HEK293 (cell line): ENCODE results near the gene PPIL6.

ENCODE experiments used
- GLI4 ChIP-seq: fragments of 450-650 bp; formaldehyde crosslinking; IDR thresholded peaks from 2 replicates; pipeline ENCODE4 v1.5.1; 2016; ENCODE audit warnings: missing biosample characterization, missing genetic modification characterization
- KLF1 ChIP-seq: fragments of 450-650 bp; formaldehyde crosslinking; IDR thresholded peaks from 2 replicates; pipeline ENCODE4 v1.5.1; 2016; ENCODE audit warnings: missing biosample characterization, missing genetic modification characterization
- KLF16 ChIP-seq: fragments of 450-650 bp; formaldehyde crosslinking; IDR thresholded peaks from 2 replicates; pipeline ENCODE4 v1.5.1; 2017; ENCODE audit warnings: missing biosample characterization, missing genetic modification characterization
- KLF7 ChIP-seq: fragments of 450-650 bp; formaldehyde crosslinking; IDR thresholded peaks from 2 replicates; pipeline ENCODE4 v1.5.1; 2016; ENCODE audit warnings: missing biosample characterization, missing genetic modification characterization, borderline replicate concordance
- SCRT1 ChIP-seq: fragments of 450-650 bp; formaldehyde crosslinking; IDR thresholded peaks from 2 replicates; pipeline ENCODE4 v1.5.1; 2016; ENCODE audit warnings: missing biosample characterization, missing genetic modification characterization, borderline replicate concordance
- SP3 ChIP-seq: fragments of 450-650 bp; formaldehyde crosslinking; IDR thresholded peaks from 2 replicates; pipeline ENCODE4 v1.5.1; 2016; ENCODE audit warnings: missing biosample characterization, missing genetic modification characterization
- WT1 ChIP-seq: fragments of 450-650 bp; formaldehyde crosslinking; IDR thresholded peaks from 2 replicates; pipeline ENCODE4 v1.5.1; 2016; ENCODE audit warnings: missing biosample characterization, missing genetic modification characterization
- ZBTB48 ChIP-seq: fragments of 450-650 bp; formaldehyde crosslinking; IDR thresholded peaks from 2 replicates; pipeline ENCODE4 v1.5.1; 2016; ENCODE audit warnings: missing biosample characterization, missing genetic modification characterization
- ZFP69B ChIP-seq: fragments of 450-650 bp; formaldehyde crosslinking; IDR thresholded peaks from 2 replicates; pipeline ENCODE4 v1.5.1; 2016; ENCODE audit warnings: missing biosample characterization, missing genetic modification characterization
- ZNF114 ChIP-seq: fragments of 450-650 bp; formaldehyde crosslinking; IDR thresholded peaks from 2 replicates; pipeline ENCODE4 v1.5.0; 2017; ENCODE audit warnings: missing biosample characterization, missing genetic modification characterization
- ZNF140 ChIP-seq: fragments of 450-650 bp; formaldehyde crosslinking; IDR thresholded peaks from 2 replicates; pipeline ENCODE4 v1.5.1; 2016; ENCODE audit warnings: missing biosample characterization, missing genetic modification characterization
- ZNF184 ChIP-seq: fragments of 450-650 bp; IDR thresholded peaks from 2 replicates; pipeline ENCODE4 v1.5.1; 2018; ENCODE audit warnings: missing biosample characterization, mild to moderate bottlenecking, missing genetic modification characterization
- ZNF248 ChIP-seq: fragments of 450-650 bp; formaldehyde crosslinking; IDR thresholded peaks from 2 replicates; pipeline ENCODE4 v1.5.1; 2017; ENCODE audit warnings: missing biosample characterization, missing genetic modification characterization
- ZNF48 ChIP-seq: fragments of 450-650 bp; formaldehyde crosslinking; IDR thresholded peaks from 2 replicates; pipeline ENCODE4 v1.5.1; 2016; ENCODE audit warnings: missing biosample characterization, missing genetic modification characterization
- ZNF596 ChIP-seq: fragments of 450-650 bp; IDR thresholded peaks from 2 replicates; pipeline ENCODE4 v1.5.0; 2018; ENCODE audit warnings: missing biosample characterization, mild to moderate bottlenecking, missing genetic modification characterization, moderate library complexity
- ZNF677 ChIP-seq: fragments of 450-650 bp; IDR thresholded peaks from 2 replicates; pipeline ENCODE4 v1.5.0; 2018; ENCODE audit warnings: missing biosample characterization, mild to moderate bottlenecking, missing genetic modification characterization, moderate library complexity
- ZNF701 ChIP-seq: fragments of 450-650 bp; formaldehyde crosslinking; IDR thresholded peaks from 2 replicates; pipeline ENCODE4 v1.5.1; 2016; ENCODE audit warnings: missing biosample characterization, missing genetic modification characterization
- ZNF791 ChIP-seq: fragments of 450-650 bp; formaldehyde crosslinking; IDR thresholded peaks from 2 replicates; pipeline ENCODE4 v1.5.1; 2016; ENCODE audit warnings: missing biosample characterization, missing genetic modification characterization
- TF ChIP-seq, protein P1 (sequence below): fragments of 450-650 bp; formaldehyde crosslinking; IDR thresholded peaks from 2 replicates; pipeline ENCODE4 v1.5.1; 2016; ENCODE audit warnings: missing biosample characterization, missing genetic modification characterization
- TF ChIP-seq, protein P2 (sequence below): fragments of 450-650 bp; formaldehyde crosslinking; optimal IDR thresholded peaks from 2 replicates; pipeline ENCODE3; 2016; ENCODE audit warnings: missing biosample characterization, mild to moderate bottlenecking, missing genetic modification characterization
- TF ChIP-seq, protein P3 (sequence below): fragments of 450-650 bp; formaldehyde crosslinking; IDR thresholded peaks from 2 replicates; pipeline ENCODE4 v1.5.1; 2017; ENCODE audit warnings: missing biosample characterization, missing genetic modification characterization
- TF ChIP-seq, protein P4 (sequence below): fragments of 450-650 bp; formaldehyde crosslinking; IDR thresholded peaks from 2 replicates; pipeline ENCODE4 v1.5.1; 2016; ENCODE audit warnings: missing biosample characterization, missing genetic modification characterization, borderline replicate concordance
- TF ChIP-seq, protein P5 (sequence below): fragments of 450-650 bp; formaldehyde crosslinking; IDR thresholded peaks from 2 replicates; pipeline ENCODE4; 2016; ENCODE audit warnings: missing biosample characterization, missing genetic modification characterization
- TF ChIP-seq, protein P6 (sequence below): fragments of 450-650 bp; formaldehyde crosslinking; IDR thresholded peaks from 2 replicates; pipeline ENCODE4 v1.5.1; 2016; ENCODE audit warnings: missing biosample characterization, missing genetic modification characterization

Gene PPIL6

DNA sequence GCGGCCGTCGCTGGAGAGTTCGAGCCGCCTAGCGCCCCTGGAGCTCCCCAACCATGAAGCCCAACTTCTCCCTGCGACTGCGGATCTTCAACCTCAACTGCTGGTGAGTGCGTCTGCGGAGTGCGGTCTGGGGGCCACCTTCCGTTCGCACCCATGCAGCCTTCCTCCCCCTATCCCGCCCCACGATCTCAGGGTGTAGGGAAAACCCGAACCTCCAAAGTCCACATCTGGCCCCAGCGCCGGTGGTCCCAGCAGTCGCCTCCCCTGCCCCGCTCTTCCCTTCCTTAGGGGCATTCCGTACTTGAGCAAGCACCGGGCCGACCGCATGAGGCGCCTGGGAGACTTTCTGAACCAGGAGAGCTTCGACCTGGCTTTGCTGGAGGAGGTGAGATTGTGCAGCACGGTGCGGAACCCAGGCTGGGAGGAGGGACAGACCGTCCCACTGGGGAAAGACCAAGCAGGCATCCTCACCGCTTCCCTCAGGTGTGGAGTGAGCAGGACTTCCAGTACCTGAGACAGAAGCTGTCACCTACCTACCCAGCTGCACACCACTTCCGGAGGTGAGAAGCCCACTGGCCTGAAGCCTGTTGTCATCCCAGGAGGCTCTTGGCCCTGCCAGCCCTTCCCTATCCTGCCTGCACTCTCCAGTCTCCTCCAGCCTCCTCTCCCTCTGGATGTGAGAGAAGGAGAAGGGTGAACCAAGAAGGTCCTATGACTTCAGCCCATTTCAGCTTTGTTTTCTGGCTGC is 815 bp upstream of the PPIL6 start (continued):
- TF ChIP-seq, protein P1, sequence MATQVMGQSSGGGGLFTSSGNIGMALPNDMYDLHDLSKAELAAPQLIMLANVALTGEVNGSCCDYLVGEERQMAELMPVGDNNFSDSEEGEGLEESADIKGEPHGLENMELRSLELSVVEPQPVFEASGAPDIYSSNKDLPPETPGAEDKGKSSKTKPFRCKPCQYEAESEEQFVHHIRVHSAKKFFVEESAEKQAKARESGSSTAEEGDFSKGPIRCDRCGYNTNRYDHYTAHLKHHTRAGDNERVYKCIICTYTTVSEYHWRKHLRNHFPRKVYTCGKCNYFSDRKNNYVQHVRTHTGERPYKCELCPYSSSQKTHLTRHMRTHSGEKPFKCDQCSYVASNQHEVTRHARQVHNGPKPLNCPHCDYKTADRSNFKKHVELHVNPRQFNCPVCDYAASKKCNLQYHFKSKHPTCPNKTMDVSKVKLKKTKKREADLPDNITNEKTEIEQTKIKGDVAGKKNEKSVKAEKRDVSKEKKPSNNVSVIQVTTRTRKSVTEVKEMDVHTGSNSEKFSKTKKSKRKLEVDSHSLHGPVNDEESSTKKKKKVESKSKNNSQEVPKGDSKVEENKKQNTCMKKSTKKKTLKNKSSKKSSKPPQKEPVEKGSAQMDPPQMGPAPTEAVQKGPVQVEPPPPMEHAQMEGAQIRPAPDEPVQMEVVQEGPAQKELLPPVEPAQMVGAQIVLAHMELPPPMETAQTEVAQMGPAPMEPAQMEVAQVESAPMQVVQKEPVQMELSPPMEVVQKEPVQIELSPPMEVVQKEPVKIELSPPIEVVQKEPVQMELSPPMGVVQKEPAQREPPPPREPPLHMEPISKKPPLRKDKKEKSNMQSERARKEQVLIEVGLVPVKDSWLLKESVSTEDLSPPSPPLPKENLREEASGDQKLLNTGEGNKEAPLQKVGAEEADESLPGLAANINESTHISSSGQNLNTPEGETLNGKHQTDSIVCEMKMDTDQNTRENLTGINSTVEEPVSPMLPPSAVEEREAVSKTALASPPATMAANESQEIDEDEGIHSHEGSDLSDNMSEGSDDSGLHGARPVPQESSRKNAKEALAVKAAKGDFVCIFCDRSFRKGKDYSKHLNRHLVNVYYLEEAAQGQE (tag by site-specific recombination): no peak
- TF ChIP-seq ZBTB48 (tag by site-specific recombination): peak; percentile 67; the same call in 1 of the 2 replicates
- TF ChIP-seq KLF1 (tag by site-specific recombination): no peak
- no peak for TF ChIP-seq ZNF791 (tag by site-specific recombination)
- TF ChIP-seq, protein P2, sequence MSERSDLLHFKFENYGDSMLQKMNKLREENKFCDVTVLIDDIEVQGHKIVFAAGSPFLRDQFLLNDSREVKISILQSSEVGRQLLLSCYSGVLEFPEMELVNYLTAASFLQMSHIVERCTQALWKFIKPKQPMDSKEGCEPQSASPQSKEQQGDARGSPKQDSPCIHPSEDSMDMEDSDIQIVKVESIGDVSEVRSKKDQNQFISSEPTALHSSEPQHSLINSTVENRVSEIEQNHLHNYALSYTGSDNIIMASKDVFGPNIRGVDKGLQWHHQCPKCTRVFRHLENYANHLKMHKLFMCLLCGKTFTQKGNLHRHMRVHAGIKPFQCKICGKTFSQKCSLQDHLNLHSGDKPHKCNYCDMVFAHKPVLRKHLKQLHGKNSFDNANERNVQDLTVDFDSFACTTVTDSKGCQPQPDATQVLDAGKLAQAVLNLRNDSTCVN (tag by site-specific recombination): peak; percentile 41
- TF ChIP-seq ZNF248 (tag by site-specific recombination): no peak
- no peak for TF ChIP-seq WT1 (tag by site-specific recombination)
- no peak for TF ChIP-seq SP3 (tag by site-specific recombination)
- TF ChIP-seq ZFP69B (tag by site-specific recombination): 0 out of 2 replicates have a peak, but pooled peaks have one; percentile 17
- TF ChIP-seq ZNF701 (tag by site-specific recombination): no peak
- no peak for TF ChIP-seq ZNF596 (tag by site-specific recombination)
- no peak for TF ChIP-seq KLF7 (tag by site-specific recombination)
- TF ChIP-seq, protein P3, sequence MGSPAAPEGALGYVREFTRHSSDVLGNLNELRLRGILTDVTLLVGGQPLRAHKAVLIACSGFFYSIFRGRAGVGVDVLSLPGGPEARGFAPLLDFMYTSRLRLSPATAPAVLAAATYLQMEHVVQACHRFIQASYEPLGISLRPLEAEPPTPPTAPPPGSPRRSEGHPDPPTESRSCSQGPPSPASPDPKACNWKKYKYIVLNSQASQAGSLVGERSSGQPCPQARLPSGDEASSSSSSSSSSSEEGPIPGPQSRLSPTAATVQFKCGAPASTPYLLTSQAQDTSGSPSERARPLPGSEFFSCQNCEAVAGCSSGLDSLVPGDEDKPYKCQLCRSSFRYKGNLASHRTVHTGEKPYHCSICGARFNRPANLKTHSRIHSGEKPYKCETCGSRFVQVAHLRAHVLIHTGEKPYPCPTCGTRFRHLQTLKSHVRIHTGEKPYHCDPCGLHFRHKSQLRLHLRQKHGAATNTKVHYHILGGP: no peak
- TF ChIP-seq KLF16: 0 out of 2 replicates have a peak, but pooled peaks have one; percentile 21
- no peak for TF ChIP-seq ZNF48 (tag by site-specific recombination)
- TF ChIP-seq ZNF677 (tag by site-specific recombination): no peak
- TF ChIP-seq, protein P4, sequence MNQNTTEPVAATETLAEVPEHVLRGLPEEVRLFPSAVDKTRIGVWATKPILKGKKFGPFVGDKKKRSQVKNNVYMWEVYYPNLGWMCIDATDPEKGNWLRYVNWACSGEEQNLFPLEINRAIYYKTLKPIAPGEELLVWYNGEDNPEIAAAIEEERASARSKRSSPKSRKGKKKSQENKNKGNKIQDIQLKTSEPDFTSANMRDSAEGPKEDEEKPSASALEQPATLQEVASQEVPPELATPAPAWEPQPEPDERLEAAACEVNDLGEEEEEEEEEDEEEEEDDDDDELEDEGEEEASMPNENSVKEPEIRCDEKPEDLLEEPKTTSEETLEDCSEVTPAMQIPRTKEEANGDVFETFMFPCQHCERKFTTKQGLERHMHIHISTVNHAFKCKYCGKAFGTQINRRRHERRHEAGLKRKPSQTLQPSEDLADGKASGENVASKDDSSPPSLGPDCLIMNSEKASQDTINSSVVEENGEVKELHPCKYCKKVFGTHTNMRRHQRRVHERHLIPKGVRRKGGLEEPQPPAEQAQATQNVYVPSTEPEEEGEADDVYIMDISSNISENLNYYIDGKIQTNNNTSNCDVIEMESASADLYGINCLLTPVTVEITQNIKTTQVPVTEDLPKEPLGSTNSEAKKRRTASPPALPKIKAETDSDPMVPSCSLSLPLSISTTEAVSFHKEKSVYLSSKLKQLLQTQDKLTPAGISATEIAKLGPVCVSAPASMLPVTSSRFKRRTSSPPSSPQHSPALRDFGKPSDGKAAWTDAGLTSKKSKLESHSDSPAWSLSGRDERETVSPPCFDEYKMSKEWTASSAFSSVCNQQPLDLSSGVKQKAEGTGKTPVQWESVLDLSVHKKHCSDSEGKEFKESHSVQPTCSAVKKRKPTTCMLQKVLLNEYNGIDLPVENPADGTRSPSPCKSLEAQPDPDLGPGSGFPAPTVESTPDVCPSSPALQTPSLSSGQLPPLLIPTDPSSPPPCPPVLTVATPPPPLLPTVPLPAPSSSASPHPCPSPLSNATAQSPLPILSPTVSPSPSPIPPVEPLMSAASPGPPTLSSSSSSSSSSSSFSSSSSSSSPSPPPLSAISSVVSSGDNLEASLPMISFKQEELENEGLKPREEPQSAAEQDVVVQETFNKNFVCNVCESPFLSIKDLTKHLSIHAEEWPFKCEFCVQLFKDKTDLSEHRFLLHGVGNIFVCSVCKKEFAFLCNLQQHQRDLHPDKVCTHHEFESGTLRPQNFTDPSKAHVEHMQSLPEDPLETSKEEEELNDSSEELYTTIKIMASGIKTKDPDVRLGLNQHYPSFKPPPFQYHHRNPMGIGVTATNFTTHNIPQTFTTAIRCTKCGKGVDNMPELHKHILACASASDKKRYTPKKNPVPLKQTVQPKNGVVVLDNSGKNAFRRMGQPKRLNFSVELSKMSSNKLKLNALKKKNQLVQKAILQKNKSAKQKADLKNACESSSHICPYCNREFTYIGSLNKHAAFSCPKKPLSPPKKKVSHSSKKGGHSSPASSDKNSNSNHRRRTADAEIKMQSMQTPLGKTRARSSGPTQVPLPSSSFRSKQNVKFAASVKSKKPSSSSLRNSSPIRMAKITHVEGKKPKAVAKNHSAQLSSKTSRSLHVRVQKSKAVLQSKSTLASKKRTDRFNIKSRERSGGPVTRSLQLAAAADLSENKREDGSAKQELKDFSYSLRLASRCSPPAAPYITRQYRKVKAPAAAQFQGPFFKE: no peak
- TF ChIP-seq ZNF114 (tag by site-specific recombination): no peak
- no peak for TF ChIP-seq ZNF184 (tag by site-specific recombination)
- TF ChIP-seq ZNF140 (tag by site-specific recombination): no peak
- TF ChIP-seq, protein P5, sequence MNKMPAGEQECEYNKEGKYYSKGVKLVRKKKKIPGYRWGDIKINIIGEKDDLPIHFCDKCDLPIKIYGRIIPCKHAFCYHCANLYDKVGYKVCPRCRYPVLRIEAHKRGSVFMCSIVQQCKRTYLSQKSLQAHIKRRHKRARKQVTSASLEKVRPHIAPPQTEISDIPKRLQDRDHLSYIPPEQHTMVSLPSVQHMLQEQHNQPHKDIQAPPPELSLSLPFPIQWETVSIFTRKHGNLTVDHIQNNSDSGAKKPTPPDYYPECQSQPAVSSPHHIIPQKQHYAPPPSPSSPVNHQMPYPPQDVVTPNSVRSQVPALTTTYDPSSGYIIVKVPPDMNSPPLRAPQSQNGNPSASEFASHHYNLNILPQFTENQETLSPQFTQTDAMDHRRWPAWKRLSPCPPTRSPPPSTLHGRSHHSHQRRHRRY (tag by site-specific recombination): no peak
- TF ChIP-seq SCRT1 (tag by site-specific recombination): no peak
- 0 out of 2 replicates have a peak, but pooled peaks have one; percentile 33 for TF ChIP-seq GLI4 (tag by site-specific recombination)
- TF ChIP-seq, protein P6, sequence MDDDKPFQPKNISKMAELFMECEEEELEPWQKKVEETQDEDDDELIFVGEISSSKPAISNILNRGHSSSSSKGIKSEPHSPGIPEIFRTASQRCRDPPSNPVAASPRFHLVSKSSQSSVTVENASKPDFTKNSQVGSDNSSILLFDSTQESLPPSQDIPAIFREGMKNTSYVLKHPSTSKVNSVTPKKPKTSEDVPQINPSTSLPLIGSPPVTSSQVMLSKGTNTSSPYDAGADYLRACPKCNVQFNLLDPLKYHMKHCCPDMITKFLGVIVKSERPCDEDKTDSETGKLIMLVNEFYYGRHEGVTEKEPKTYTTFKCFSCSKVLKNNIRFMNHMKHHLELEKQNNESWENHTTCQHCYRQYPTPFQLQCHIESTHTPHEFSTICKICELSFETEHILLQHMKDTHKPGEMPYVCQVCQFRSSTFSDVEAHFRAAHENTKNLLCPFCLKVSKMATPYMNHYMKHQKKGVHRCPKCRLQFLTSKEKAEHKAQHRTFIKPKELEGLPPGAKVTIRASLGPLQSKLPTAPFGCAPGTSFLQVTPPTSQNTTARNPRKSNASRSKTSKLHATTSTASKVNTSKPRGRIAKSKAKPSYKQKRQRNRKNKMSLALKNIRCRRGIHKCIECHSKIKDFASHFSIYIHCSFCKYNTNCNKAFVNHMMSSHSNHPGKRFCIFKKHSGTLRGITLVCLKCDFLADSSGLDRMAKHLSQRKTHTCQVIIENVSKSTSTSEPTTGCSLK: no peak
